Activated CD4-positive, alpha-beta T cell treated with anti-CD3 and anti-CD28 coated beads, Interleukin-2, amount 50 U/mL, for 1 hour (primary cell): ENCODE data around the gene SLC17A7.
A peak's percentile ranks its signal among the peaks of the same experiment; 100 is the strongest.
"Not testable (repeated sequence)": the region's sequence is repeated elsewhere in the genome, so short reads cannot be mapped to it uniquely, and the experiment has no call there.

Experiments
- DNase-seq: peaks from one replicate; pipeline ENCODE4 v3.0.0-alpha.2; 2020

The SLC17A7 gene

DNA sequence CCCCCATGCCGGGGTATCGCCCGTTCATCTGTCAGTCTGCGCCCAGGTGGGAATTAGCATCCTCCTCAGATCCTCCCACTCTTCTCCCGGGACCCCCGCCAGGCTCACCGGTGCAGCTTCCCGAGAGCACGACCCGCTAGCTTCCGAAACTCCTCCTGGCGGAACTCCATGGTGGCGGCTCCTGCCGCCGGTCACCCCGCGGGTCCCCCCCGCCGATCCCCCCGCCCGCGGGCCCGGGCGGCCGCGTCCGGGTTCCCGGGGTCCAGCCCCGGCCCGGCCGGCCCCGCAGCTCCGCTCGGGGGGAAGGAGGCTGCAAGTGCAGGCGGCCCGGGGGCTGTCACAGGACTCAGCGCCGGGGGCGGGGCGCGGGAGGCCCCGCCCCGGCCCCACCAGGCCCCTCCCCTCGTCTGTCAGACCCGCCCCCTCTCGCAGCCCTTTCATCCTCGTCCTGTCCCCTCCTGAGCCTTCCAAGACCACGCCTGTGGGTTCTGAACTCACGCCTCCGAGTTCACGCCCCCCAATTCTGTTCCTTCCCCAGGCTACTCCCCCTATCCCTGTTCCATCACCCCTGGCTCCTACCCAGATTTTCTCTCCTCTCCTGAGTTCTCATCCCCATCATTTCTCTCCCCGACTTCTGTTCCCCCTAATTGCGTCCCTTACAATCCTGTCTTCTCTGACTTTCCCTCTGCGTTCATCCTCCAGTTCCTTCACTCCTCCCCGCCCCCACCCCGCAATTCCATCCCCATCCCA lies at the start of gene SLC17A7:
TSS of gene SLC17A7 (minus strand) at position 318 of the 750 bp plus-strand sequence. CDS start at position 170, 148 bp downstream.
- peak; percentile 41 for DNase-seq

DNA sequence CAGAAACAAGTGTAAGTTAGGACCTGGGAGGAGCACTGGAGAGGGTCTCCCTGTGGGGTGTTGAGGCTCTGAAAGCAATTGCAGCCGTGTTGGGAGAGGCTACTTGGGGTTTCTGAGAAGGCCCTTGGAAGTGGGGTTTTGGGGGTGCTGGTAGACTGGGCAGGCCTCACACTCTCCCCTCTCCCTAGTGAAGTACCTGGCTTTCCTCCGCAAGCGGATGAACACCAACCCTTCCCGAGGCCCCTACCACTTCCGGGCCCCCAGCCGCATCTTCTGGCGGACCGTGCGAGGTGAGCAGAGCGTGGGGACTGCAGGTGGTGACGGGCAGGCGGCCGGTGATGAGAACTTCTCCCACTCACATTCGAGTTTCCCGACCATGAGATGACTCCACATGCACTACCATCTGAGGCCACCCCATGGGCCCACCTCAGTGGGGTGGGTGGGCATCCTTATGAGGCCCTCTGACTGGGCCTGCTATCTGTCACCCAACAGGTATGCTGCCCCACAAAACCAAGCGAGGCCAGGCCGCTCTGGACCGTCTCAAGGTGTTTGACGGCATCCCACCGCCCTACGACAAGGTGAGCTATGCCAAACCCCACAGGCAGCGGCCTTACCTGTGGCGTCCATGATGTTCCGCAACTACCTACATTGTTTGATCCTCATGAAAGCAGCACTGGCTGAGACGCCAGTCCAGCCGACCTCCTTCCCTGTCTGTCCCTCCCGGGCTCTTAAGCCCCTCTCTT lies 49.1 kb upstream of the SLC17A7 start:
- no peak for DNase-seq

DNA sequence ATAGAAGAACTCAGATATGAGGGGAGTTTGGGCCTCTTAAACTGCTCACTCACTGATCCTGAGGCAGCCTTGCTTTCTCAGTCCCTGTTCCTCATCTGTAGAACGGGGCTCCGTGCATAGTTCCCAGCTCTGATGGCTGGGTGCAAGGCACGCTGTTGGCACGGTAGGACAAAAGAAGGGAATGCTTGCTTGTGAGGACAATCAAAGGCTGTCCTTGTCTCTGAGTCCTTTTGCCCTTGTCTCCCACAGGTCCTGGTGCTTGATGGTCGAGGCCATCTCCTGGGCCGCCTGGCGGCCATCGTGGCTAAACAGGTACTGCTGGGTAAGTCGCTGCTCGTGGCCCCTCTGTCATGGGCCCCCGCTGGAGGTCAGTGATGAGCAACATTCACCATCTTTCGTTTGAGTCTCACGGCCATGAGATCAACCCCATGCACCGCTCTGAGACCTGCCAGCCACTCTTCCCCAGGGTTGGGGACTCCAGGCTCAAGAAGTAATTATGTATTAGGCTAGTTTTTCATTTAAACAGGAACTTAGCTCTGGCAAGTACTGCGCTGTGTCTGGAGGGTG lies 48.4 kb upstream of the SLC17A7 start:
- DNase-seq = no peak

DNA sequence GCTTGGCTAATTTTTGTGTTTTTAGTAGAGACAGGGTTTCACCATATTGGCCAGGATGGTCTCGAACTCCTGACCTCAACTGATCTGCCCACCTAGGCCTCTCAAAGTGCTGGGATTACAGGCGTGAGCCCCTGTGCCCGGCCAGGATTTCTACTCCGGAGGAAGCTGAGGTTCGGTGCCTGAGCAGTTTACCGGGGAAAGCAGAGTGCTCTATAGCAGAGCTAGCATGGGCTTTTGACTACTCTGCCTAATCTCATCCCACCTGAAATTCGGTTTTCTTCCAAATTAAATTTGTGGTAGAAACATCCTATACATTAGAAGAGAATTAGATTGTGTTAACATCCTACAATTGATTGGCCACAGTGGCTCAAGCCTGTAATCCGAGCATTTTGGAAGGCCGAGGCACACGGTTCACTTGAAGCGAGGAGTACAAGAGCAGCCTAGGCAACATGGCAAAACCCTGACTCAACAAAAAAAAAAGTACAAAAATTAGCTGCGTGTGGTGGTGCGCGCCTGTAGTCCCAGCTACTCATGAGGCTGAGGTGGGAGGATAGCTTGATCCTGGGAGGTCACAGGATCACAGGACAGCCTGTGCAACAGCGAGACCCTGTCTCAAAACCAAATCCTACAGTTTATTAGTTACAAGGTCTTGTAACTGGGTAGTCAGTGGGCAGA lies 47.7 kb upstream of the SLC17A7 start:
- DNase-seq = no peak

DNA sequence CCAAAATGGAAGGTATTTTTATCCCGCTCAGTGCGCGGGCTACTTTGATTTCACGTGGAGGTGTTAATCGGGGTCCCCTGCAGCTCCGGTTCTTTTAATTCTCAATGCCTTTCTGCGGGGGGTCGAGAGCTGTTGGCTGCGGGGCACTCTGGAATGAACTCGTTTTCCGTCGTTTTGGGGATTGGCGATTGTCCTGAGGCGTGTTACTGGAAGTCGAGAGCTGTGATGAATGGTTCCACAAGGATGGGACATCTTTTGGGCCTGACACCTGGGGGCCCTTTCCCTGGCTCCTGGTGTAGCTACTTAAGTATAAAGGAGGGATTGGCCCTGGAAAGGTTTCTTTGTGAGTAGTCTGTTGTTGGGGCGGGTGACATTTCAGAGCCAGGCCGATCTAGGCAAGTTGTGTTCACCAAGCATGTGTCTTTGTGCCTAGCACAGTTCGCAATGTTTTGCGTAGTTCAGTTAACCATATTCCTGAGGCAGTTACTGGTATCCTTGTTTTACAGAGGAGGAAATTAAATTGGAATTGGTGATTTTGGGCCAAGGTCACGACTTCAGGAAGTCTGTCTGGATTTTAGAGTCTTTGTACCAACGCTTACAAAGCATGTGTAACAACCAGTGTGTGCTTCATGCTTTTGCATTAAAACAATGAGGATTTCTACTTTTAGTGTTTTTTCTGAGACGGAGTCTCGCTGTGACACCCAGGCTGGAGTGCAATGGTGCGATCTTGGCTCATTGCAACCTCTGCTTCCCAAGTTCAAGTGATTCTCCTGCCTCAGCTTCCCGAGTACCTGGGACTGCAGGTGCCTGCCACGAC lies 46.9 kb upstream of the SLC17A7 start:
- no peak for DNase-seq

DNA sequence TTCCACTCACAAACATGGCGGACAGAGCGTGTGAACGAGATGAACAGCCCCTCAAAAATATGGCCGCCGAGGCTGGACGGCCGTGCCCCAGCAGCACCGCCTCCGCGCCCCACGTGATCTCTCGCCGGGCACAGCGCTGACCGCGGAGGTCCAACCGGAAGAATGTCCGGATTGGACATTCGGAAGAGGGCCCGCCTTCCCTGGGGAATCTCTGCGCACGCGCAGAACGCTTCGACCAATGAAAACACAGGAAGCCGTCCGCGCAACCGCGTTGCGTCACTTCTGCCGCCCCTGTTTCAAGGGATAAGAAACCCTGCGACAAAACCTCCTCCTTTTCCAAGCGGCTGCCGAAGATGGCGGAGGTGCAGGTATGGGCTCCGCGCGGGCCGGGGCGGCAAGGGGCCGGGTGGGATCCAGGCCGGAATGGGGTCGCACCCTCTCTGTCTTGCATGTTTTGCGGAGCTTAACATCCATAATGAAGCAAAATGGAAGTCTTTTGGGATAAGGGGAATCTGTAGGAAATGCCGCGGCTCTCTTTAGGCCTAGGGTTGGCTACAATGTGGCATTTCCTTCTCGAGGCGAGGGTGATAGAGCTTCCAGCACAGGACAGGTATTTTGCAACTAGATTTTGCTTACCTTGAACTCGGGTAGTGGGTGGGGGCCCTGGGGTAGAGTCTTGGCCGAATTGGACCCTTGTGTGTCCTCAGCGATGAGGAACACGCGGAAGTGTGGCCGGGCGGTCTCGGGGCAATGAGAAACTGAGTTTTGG lies 46.1 kb upstream of the SLC17A7 start, which contains the start of gene RPL13A:
TSS of gene RPL13A (plus strand) at position 332 of the 769 bp plus-strand sequence. CDS start at position 354, 22 bp downstream.
- peak; percentile 99 for DNase-seq

DNA sequence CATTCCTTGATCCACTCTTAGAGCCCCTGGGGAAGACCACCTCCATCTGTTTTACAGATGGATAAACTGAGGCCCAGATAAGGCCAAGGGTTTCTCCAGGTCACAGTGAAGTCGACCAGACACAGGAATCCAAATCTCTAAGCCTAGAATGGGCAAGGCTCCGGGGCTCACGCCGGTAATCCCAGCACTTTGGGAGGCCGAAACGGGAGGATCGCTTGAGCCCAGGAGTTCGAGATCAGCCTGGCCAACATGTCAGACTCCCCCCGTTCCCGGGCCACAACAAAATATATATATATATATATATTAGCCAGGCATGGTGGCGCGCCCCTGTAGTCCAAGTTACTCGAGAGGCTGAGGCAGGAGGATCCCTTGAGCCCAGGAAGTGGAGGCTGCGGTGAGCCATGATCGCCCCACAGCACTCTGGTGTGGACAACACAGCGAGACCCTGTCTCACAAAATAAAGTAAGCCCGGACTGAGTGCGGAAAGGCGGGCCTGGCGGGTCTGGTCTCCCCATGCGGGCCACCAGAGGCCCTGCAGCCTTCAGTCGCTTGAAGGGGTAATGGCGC lies 45.5 kb upstream of the SLC17A7 start:
- DNase-seq = no peak

DNA sequence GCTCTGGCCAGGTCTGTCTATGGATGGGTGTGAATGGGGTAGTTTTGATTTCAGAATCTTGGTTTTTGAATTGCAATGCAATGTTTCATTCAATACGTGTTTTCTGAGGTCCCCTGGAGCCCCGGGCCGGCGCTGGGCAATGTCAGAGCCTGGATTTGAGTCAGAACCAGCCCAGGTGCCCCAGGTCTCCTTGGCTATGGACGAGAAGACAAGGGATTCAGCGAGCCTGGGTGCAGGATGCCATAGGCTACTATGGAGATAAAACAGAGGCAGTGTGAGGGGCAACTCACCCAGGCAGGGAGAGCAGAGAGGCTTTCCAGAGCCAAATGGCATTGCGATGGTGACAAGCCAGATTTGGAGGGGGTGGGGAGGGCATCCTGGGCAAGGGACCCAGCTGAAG lies 44.9 kb upstream of the SLC17A7 start:
- DNase-seq = no peak

DNA sequence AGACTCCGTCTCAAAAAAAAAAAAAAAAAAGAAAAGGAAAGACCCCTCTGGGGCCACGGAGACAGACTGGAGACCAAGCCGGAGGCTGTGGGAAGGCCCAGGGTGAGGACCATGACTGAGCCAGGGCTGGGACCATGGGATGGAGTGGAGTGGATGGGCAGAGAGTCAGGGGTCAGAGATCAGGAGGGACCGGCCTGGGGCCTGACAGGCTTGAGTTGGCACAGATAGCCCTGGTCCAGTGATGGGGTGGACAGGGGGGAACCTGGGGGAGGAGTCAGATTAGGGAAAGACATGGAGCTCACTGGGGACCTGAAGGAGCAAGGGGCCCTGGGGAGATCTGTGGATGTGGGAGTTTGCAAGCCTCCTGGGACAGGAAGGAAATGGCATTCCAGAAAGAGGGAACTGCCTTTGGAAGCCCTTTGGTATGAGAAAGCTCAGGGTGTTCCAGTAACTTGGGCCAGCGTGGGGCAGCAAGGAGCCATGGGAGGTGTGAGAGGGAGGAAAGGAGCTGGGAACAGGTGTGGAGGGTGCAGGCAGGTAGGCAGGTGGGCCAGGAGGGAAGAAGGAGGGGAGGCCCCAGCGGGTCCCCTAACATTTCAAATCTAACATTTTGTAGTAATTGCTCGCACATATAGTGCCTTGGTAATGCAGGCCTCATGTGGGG lies 39.8 kb upstream of the SLC17A7 start:
- no peak for DNase-seq

DNA sequence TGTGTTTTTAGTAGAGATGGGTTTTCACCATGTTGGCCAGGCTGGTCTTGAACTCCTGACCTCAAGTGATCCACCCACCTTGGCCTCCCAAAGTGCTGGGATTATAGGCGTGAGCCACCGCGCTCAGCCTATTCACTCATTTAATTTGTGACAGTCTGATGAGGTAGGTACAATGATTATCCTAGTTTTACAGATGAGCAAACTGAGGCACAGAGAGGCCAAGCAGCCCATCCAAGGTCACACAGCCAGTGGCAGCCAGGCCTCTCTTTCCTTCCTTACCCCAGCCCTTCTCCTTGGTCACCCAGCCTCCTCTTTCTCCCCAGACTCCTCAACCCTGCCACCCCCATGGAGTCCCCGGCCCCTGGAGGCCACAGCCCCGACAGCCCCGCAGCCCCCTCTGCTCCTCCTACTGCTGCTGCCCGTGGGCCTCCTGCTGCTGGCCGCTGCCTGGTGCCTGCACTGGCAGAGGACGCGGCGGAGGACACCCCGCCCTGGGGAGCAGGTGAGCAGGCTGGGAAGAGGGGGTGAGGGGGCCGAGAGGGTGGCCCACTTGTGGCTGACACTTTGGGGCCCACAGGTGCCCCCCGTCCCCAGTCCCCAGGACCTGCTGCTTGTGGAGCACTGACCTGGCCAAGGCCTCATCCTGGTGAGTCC lies 38.8 kb upstream of the SLC17A7 start:
- DNase-seq = no peak

DNA sequence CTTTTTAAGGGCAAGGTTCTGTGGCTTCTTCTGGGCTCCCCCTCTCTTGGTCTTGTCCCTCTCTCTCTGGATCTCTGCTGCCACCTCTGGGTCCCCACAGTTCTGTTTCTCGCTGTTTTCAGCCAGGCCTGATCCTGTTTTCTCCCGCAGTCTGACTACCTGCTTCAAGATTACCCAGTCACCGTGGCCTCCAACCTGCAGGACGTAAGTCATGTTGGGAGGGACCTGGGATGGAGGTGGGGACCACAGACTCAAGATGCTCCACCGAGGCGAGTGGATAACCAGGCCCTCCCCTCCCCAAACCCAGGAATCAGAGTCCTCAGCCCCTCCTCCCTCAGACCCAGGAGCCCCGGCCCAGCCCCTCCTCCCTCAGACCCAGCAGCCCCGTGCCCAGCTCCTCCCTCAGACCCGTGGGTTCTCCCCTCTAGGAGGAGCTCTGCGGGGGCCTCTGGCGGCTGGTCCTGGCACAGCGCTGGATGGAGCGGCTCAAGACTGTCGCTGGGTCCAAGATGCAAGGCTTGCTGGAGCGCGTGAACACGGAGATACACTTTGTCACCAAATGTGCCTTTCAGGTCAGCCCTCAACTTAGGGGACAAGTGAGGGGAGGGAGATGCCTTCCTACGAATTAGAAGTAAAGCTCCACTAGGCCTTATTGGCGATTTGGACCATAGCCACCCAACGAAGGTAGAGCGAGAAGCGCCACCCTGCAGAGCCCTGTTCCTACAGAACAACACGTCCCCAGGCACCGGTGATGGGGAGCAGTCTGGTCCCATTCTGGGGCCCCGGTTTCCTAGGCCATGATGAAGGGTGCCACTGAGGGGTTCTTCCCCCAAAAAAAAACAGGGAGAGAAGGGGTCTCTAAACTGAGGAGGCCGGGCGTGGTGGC lies 34.9 kb upstream of the SLC17A7 start:
- peak; percentile 70 for DNase-seq

DNA sequence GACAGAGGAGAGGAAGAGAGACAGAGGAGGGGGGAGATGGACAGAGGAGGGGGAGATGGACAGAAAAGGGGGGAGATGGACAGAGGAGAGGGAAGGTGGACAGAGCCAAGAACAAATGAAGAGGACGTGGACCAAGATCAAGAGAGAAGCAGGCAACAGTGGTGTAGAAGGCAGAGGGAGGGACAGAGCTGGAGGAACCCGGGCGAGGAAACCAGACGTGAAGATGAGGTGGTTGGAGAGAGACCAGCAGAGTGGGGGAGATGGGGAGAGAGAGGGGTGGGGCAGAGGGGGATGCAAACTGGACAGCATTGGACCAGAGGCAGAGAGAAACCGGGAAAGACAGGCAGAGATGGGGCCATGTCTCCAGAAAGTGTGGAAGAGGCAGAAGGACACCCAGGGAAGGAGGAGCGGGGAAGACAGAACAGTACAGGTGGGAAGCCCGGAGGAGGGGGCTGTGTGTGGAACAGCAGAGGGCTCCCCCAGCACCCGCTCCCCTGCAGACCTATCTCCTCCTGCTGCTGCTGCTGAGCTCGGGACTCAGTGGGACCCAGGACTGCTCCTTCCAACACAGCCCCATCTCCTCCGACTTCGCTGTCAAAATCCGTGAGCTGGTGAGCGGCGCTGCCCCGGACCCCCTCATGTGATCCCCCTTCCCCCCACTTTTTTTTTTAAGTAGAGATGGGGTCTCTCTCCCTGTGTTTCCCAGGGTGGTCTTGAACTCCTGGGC lies 34.0 kb upstream of the SLC17A7 start:
- no peak for DNase-seq

DNA sequence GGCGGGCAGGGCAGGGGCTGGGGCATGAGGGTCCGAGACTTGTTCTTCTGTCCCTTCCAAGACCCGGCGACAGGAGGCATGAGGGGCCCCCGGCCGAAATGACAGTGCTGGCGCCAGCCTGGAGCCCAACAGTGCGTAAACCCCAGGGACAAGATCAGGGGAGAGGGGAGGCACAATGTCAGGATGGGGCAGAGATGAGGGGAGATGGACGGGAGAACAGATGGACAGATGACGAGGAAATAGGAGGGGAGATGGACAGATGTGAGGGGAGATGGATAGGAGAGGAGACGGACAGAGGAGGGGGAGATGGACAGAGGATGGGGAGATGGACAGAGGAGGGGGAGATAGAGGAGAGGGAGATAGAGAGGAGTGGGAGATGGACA lies 33.2 kb upstream of the SLC17A7 start:
- no peak for DNase-seq

DNA sequence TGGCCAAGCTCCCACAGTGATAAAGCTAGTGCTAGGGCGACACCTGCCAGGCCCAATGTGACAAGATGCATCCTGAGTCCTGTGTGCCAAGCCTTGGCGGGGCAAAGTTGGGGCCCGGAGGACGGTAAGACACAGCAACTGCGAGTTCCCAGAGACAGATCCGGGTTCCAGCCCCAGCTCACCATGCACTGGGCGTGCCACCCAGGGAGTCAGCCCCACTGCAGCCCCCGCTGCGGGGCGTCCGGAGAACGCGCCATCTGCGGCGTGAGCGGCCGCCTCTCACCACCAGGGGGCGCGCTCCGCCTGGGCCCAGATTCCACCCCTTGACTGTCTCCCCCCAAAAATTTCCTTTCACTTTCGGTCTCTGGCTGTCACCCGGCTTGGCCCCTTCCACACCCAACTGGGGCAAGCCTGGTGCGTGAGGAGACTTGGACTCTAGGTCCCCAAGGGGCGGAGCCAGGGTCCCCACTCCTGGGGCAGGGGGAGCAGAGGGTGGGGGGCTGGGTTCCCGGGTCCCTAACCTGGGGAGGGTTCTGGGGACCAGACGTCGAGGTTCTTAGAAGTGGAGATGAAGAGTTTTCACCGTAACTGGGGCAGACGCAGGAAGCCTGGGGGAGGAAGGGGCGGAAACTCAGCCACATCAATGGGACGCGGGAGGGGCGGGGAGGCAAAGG lies 32.7 kb upstream of the SLC17A7 start, which contains the start of gene FLT3LG:
TSS of gene FLT3LG (plus strand) at position 348 of the 674 bp plus-strand sequence. CDS start 425 bp downstream, outside the sequence.
- DNase-seq = peak; percentile 89

DNA sequence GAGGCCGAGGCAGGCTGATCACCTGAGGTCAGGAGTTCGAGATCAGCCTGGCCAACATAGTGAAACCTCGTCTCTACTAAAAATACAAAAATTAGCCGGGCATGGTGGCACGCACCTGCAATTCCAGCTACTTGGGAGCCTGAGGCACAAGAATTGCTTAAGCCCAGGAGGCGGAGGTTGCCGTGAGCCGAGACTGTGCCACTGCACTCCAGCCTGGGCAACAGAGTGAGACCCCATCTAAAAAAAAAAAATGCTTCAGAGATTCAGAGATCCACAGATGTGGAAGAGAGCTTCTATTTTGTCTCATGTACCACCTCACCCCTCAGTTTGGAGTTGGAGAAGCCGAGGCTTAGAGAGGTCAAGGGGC lies 32.2 kb upstream of the SLC17A7 start:
- DNase-seq = not testable (repeated sequence)

DNA sequence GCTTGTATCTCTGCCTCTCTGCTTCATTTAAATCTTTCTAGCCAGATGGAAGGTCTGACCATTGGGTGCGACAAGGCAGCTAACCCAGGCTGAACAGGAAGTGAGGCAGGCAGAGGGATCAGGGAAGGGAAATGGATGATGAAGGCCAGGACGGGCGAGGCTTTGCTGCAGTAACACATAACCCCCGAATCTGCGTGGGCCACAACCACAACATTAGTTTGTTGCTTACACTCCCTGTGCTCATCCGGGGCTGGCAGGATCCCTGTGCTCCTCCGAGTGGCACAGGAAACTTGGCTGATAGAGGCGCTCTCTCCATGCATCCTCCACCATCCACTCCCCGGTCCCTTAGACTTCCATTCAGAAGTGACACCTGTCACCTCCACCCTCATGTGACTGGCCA lies 31.6 kb upstream of the SLC17A7 start:
- DNase-seq = no peak

DNA sequence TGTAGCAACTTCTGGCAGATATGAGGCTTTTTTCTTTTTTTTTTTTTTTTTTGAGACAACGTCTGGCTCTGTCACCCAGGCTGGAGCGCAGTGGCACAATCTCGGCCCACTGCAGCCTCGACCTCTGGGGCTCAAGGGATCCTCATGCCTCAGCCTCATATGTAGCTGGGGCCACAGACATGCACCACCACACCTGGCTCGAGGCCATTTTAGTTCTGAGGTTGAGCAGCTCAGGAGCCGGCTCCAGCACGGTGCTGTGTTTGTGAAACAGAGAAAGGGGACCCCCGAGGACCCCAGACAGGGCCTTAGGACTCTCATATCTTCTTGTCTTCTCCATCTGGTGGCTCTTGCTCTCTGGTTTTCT lies 29.3 kb upstream of the SLC17A7 start:
- no peak for DNase-seq
